Endothelial cell of umbilical vein (primary cell): ENCODE results near the gene SERPINB5. TPM values are rescaled to one million over a fixed set of nuclear protein-coding genes. Genes with fewer than 3 reads are reported as not detected.

Experiments
- BruUV-seq: library from RNA; stranded (reverse); fragments of 400-500 nt; replicated peaks from 2 replicates; lab custom pipeline; 2021; lab: Mats Ljungman, UMichigan
- CTCF ChIA-PET: fragments of 300-600, 350-600 bp; sonication (Branson Sonifier 250); formaldehyde crosslinking; loops from one replicate; lab custom pipeline; 2021; ENCODE audit warnings: antibody characterized with exemption, inconsistent platforms; lab: Charles Lee
- POLR2A ChIA-PET: fragments of 300-600, 350-600 bp; sonication (Branson Sonifier 250); formaldehyde crosslinking; loops from one replicate; lab custom pipeline; 2021; ENCODE audit warnings: antibody characterized with exemption, inconsistent platforms; lab: Charles Lee
- DNase-seq: peaks from one replicate; pipeline ENCODE4 v3.0.0-alpha.2; 2011; ENCODE audit warnings: low read depth, low spot score
- FAIRE-seq: peaks from 2 replicates; lab custom pipeline; 2011; peaks lifted over from hg19 to GRCh38; lab: Jason Lieb, UNC
- H2AFZ ChIP-seq: 2 replicates; pipeline ENCODE4 v1.6.0; 2012; ENCODE audit warnings: low read depth, low read length, control low read depth, inconsistent platforms
- H3K27ac ChIP-seq: 2 replicates; pipeline ENCODE4 v1.5.1; 2011; ENCODE audit warnings: low read depth, mild to moderate bottlenecking, control low read depth, low read length, moderate library complexity; ENCODE audit not compliant: insufficient read depth
- H3K27me3 ChIP-seq, 2 experiments: 2 replicates each; pipeline versions ENCODE4 v1.6.0 to v1.6.1; 2011; ENCODE audit warnings: low read length in 2 of 2, mixed read lengths in 1 of 2; ENCODE audit not compliant: control insufficient read depth in 2 of 2, insufficient read depth in 2 of 2
- H3K36me3 ChIP-seq, 2 experiments: 2 replicates in 1 of 2; 3 replicates in 1 of 2; pipeline ENCODE4 v1.5.1; 2011; ENCODE audit warnings: low read length in 2 of 2, mild to moderate bottlenecking in 1 of 2, moderate library complexity in 1 of 2; ENCODE audit not compliant: control insufficient read depth in 2 of 2, insufficient read depth in 2 of 2; ENCODE audit errors: extremely low read depth in 1 of 2
- H3K4me1 ChIP-seq: 3 replicates; pipeline ENCODE4 v1.5.1; 2011; ENCODE audit warnings: mild to moderate bottlenecking, low read length; ENCODE audit not compliant: control insufficient read depth, insufficient read depth; ENCODE audit errors: extremely low read depth
- H3K4me2 ChIP-seq: 2 replicates; pipeline ENCODE4 v1.6.1; 2011; ENCODE audit warnings: low read length, control low read depth, mixed read lengths; ENCODE audit not compliant: insufficient read depth
- H3K4me3 ChIP-seq, 3 experiments: fragments of 200-600 bp in 1 of 3; sonication (generic), shearing (Covaris generic) in 1 of 3; replicated peaks in 1 of 3; 2 replicates each; pipeline ENCODE4 v1.5.1; 2011 to 2016; ENCODE audit warnings: control low read depth in 3 of 3, low read length in 3 of 3, mild to moderate bottlenecking in 2 of 3, inconsistent platforms in 1 of 3, low read depth in 1 of 3, moderate library complexity in 1 of 3; ENCODE audit not compliant: insufficient read depth in 1 of 3
- H3K79me2 ChIP-seq: 2 replicates; pipeline ENCODE4 v1.6.0; 2012; ENCODE audit warnings: low read length, inconsistent platforms; ENCODE audit not compliant: control insufficient read depth, insufficient read depth
- H3K9ac ChIP-seq: replicated peaks from 2 replicates; pipeline ENCODE3; 2011; ENCODE audit warnings: low read length, control low read depth; ENCODE audit not compliant: insufficient read depth; ENCODE audit errors: extremely low read depth
- H3K9me1 ChIP-seq: replicated peaks from 3 replicates; pipeline ENCODE4 v1.6.0; 2011; ENCODE audit warnings: mild to moderate bottlenecking, low read length; ENCODE audit not compliant: control insufficient read depth, insufficient read depth; ENCODE audit errors: extremely low read depth
- H3K9me3 ChIP-seq: replicated peaks from 2 replicates; pipeline ENCODE4 v1.5.1; 2012; ENCODE audit warnings: low read length, inconsistent platforms; ENCODE audit not compliant: control insufficient read depth, insufficient read depth
- H4K20me1 ChIP-seq: replicated peaks from 2 replicates; pipeline ENCODE3; 2011; ENCODE audit warnings: mild to moderate bottlenecking, low read length; ENCODE audit not compliant: control insufficient read depth, insufficient read depth; ENCODE audit errors: extremely low read depth
- CTCF ChIP-seq, 2 donors: IDR thresholded peaks; 1 replicate in 1 of 2; 2 replicates in 1 of 2; pipeline ENCODE4 v1.5.1; 2011; ENCODE audit warnings: low read length in 2 of 2, mild to moderate bottlenecking in 2 of 2, moderate library complexity in 2 of 2, control low read depth in 1 of 2, inconsistent platforms in 1 of 2, low read depth in 1 of 2; ENCODE audit not compliant: insufficient read depth in 1 of 2; ENCODE audit errors: extremely low read depth in 1 of 2
- EZH2 ChIP-seq: IDR thresholded peaks from 2 replicates; pipeline ENCODE4 v1.6.1; 2012; ENCODE audit warnings: borderline replicate concordance, low read depth, mild to moderate bottlenecking, moderate library complexity, low read length, inconsistent platforms; ENCODE audit not compliant: severe bottlenecking
- FOS ChIP-seq: IDR thresholded peaks from 2 replicates; pipeline ENCODE4 v1.6.1; 2011; ENCODE audit warnings: mild to moderate bottlenecking, low read length, moderate library complexity, borderline replicate concordance; ENCODE audit not compliant: insufficient read depth
- GATA2 ChIP-seq: IDR thresholded peaks from 2 replicates; pipeline ENCODE4 v1.7.0; 2011; ENCODE audit warnings: low read depth, mild to moderate bottlenecking, moderate library complexity, mixed read lengths, low read length; ENCODE audit not compliant: insufficient read length, insufficient read depth
- JUN ChIP-seq: IDR thresholded peaks from 2 replicates; pipeline ENCODE4 v1.6.1; 2011; ENCODE audit warnings: borderline replicate concordance, low read depth; ENCODE audit not compliant: insufficient read length, insufficient read depth
- MYC ChIP-seq: IDR thresholded peaks from one replicate; pipeline ENCODE4 v1.6.1; 2011; ENCODE audit warnings: mild to moderate bottlenecking, low read depth, low read length
- POLR2A ChIP-seq: IDR thresholded peaks from 2 replicates; pipeline ENCODE4 v1.6.1; 2012; ENCODE audit warnings: low read depth, mild to moderate bottlenecking, control low read depth, low read length
- POLR2AphosphoS5 ChIP-seq: IDR thresholded peaks from 2 replicates; pipeline ENCODE4 v1.6.1; 2012; ENCODE audit warnings: low read depth, mild to moderate bottlenecking, control low read depth, low read length, moderate library complexity; ENCODE audit not compliant: insufficient read depth
- dilution Hi-C: fragments of 300-500 bp; cut with MboI; formaldehyde crosslinking; loops from one replicate; pipeline ENCODE4 v1.15.0; 2019; ENCODE audit warnings: low sequenced_read_pairs; ENCODE audit not compliant: extremely low pct_ligation_motif_present
- intact Hi-C: fragments of 100-400 bp; cut with micrococcal nuclease; formaldehyde crosslinking; loops from one replicate; pipeline ENCODE4 v1.10.0; 2022
- polyA plus RNA-seq, 4 experiments: library from polyadenylated mRNA; depleted of rRNA in 3 of 4; stranded (reverse) in 3 of 4; unstranded in 1 of 4; fragments of >200 nt; gene quantifications; 2 replicates each; pipeline versions ENCODE4 v1.2.1 to v1.2.3, GENCODE V29; 2011 to 2012; ENCODE audit warnings: missing spikeins in 1 of 4
- total RNA-seq: library from RNA; stranded (reverse); gene quantifications from 2 replicates; pipeline ENCODE4 v1.2.3, GENCODE V29; 2021
- TF ChIP-seq, protein P1 (sequence below): IDR thresholded peaks from 2 replicates; pipeline ENCODE4 v1.6.1; 2011; ENCODE audit not compliant: insufficient read depth, insufficient read length

The SERPINB5 gene
- total and polyA plus RNA-seq, 2 donors (not counting 3 experiments of a cell fraction or from before 2014, with no cell fraction given), result not detected

DNA sequence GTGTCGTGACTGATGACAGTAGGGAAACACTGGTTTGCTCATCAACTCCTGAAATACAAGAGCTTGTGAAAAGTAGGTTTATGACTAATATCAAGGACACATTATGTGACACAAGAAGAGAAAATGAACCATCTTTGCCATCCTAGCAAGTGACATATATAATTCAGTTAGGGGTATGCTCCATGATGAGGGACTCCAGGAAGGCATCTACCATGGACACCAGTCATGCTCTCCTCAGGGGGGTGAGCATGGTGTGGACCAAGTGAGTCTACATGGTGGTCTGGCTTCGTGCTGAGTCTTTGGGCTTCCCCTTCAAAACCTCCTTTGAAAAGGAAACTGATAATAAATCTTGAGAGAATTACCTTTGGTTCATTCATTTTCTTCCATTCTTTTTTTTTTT, 11.7 kb upstream of the SERPINB5 start:
- POLR2A ChIA-PET, result no interaction called here
- intact Hi-C loops (no loop called here), dilution Hi-C loops (no loop called here)

More for the DNA sequence above, 11.7 kb upstream of the SERPINB5 start:
- Histone ChIP-seq H3K36me3 (no peaks in the 10 kb centered on the region), H3K27me3 (peaks cover 7 to 8% of the 10 kb centered on the region in 2 experiments), H3K79me2 (no peaks in the 10 kb centered on the region), H3K4me1 (no peaks in the 10 kb centered on the region), H3K9me3 (no peaks in the 10 kb centered on the region), H3K4me3 (no peak overlapping the region), H3K9me1 (no peaks in the 10 kb centered on the region), H3K9ac (no peak overlapping the region), H4K20me1 (no peaks in the 10 kb centered on the region), H3K27ac (no peak overlapping the region), H3K4me2 (no peak overlapping the region), H2AFZ (no peak overlapping the region)
- no peak for TF ChIP-seq POLR2AphosphoS5
- TF ChIP-seq CTCF (IDR thresholded peaks at IDR 0.05; ENCODE audit: extremely low read depth in 1 of 2, insufficient read depth in 1 of 2, low read depth in 1 of 2, low read length in 2 of 2), result no peak
- no peak for TF ChIP-seq JUN
- TF ChIP-seq, protein P1, sequence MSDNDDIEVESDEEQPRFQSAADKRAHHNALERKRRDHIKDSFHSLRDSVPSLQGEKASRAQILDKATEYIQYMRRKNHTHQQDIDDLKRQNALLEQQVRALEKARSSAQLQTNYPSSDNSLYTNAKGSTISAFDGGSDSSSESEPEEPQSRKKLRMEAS, result no peak
- TF ChIP-seq MYC, result no peak
- no peak for TF ChIP-seq POLR2A
- TF ChIP-seq EZH2, result no peak
- no peak for TF ChIP-seq GATA2
- no peak for TF ChIP-seq FOS
- DNase-seq (no peak), FAIRE-seq (no peak)
- BruUV-seq, result no TSS peak
- CTCF ChIA-PET, result no interaction called here
